SK-N-SH (cell line): ENCODE data around the gene SACM1L. TPM values are rescaled to one million over a fixed set of nuclear protein-coding genes. Genes with fewer than 3 reads are reported as not detected.

Experiments used
- CTCF ChIA-PET: fragments of 300-600, 350-600 bp; formaldehyde crosslinking; extraction: SDS; loops from one replicate; lab custom pipeline; 2021; lab: Yijun Ruan, JAX
- POLR2A ChIA-PET: fragments of 350-600 bp; sonication (Branson Sonifier 250); formaldehyde crosslinking; extraction: SDS; loops from one replicate; lab custom pipeline; 2020; ENCODE audit warnings: antibody characterized with exemption, inconsistent platforms; lab: Yijun Ruan, JAX
- DNase-seq: peaks from one replicate; pipeline ENCODE4 v3.0.0; 2012
- H2AFZ ChIP-seq: fragments of 200-600 bp; sonication (generic); 2 replicates; pipeline ENCODE4 v1.8.1; 2016; ENCODE audit warnings: antibody characterized with exemption, mild to moderate bottlenecking, low read depth
- H3F3A ChIP-seq: fragments of 200-600 bp; sonication (generic); replicated peaks from 2 replicates; pipeline ENCODE3; 2016; ENCODE audit warnings: antibody characterized with exemption, mild to moderate bottlenecking; ENCODE audit not compliant: insufficient read depth
- H3K27ac ChIP-seq, 2 experiments: fragments of 200-500 bp in 1 of 2; fragments of 200-600 bp in 1 of 2; sonication (Bioruptor generic) in 1 of 2; sonication (generic), shearing (Covaris generic) in 1 of 2; 2 replicates each; pipeline versions ENCODE4 v1.5.1 to v1.6.1; 2014 to 2016; ENCODE audit warnings: low read depth in 2 of 2, inconsistent platforms in 1 of 2, low read length in 1 of 2, mild to moderate bottlenecking in 1 of 2, mixed read lengths in 1 of 2
- H3K27me3 ChIP-seq: fragments of 200-600 bp; sonication (generic), shearing (Covaris generic); 2 replicates; pipeline ENCODE4 v1.6.1; 2016; ENCODE audit warnings: mixed run types; ENCODE audit not compliant: insufficient read depth
- H3K36me3 ChIP-seq, 2 experiments: fragments of 200-500 bp in 1 of 2; fragments of 200-600 bp in 1 of 2; sonication (Bioruptor generic) in 1 of 2; sonication (generic) in 1 of 2; replicated peaks in 1 of 2; 2 replicates each; pipeline versions ENCODE3 to v1.5.1; 2014 to 2016; ENCODE audit warnings: low read length in 1 of 2, mild to moderate bottlenecking in 1 of 2; ENCODE audit not compliant: insufficient read depth in 2 of 2, control insufficient read depth in 1 of 2
- H3K4me1 ChIP-seq, 2 experiments: fragments of 200-500 bp in 1 of 2; fragments of 200-600 bp in 1 of 2; sonication (Bioruptor generic) in 1 of 2; sonication (generic), shearing (Covaris generic) in 1 of 2; 2 replicates each; pipeline versions ENCODE4 v1.5.1 to v1.6.1; 2014 to 2016; ENCODE audit warnings: low read depth in 1 of 2, low read length in 1 of 2, mixed run types in 1 of 2; ENCODE audit not compliant: insufficient read depth in 2 of 2, control insufficient read depth in 1 of 2
- H3K4me2 ChIP-seq: fragments of 200-600 bp; sonication (generic), shearing (Covaris generic); 2 replicates; pipeline ENCODE4 v1.6.1; 2017; ENCODE audit warnings: mixed run types
- H3K4me3 ChIP-seq, 2 experiments: fragments of 200-500 bp in 1 of 2; fragments of 200-600 bp in 1 of 2; sonication (Bioruptor generic) in 1 of 2; sonication (generic), shearing (Covaris generic) in 1 of 2; 2 replicates each; pipeline versions ENCODE4 v1.5.1 to v1.8.1; 2014 to 2016; ENCODE audit warnings: low read depth in 2 of 2, inconsistent platforms in 1 of 2, low read length in 1 of 2, mild to moderate bottlenecking in 1 of 2, mixed read lengths in 1 of 2, moderate library complexity in 1 of 2
- H3K79me2 ChIP-seq: fragments of 200-600 bp; sonication (generic); 2 replicates; pipeline ENCODE4 v1.8.1; 2017; ENCODE audit warnings: mild to moderate bottlenecking; ENCODE audit not compliant: insufficient read depth
- H3K9ac ChIP-seq: fragments of 200-600 bp; sonication (generic); 2 replicates; pipeline ENCODE4 v1.6.1; 2017; ENCODE audit warnings: mixed run types
- H3K9me2 ChIP-seq: fragments of 200-600 bp; sonication (generic); 2 replicates; pipeline ENCODE4 v1.6.1; 2017; ENCODE audit warnings: mixed run types
- H3K9me3 ChIP-seq: fragments of 200-600 bp; sonication (generic); 2 replicates; pipeline ENCODE4 v1.6.1; 2017; ENCODE audit warnings: mixed run types, mild to moderate bottlenecking, moderate library complexity
- H4K20me1 ChIP-seq: fragments of 200-600 bp; sonication (generic); 2 replicates; pipeline ENCODE4 v1.6.1; 2017; ENCODE audit warnings: mild to moderate bottlenecking, mixed run types; ENCODE audit not compliant: insufficient read depth
- CHD2 ChIP-seq: fragments of 150-350 bp; IDR thresholded peaks from 2 replicates; pipeline ENCODE4 v1.6.1; 2018; ENCODE audit warnings: low read length; ENCODE audit not compliant: partially characterized antibody
- ELF1 ChIP-seq: IDR thresholded peaks from 2 replicates; pipeline ENCODE4 v1.4.0; 2012
- EP300 ChIP-seq, 2 experiments: IDR thresholded peaks; 2 replicates each; pipeline versions ENCODE4 v1.4.0 to v1.6.1; 2012; ENCODE audit warnings: borderline replicate concordance in 1 of 2, low read depth in 1 of 2, low read length in 1 of 2
- EZH2phosphoT487 ChIP-seq: fragments of 200-600 bp; sonication (generic); IDR thresholded peaks from 2 replicates; pipeline ENCODE4 v1.6.1; 2017; ENCODE audit warnings: low read depth, mixed run types, mild to moderate bottlenecking, antibody characterized with exemption, moderate library complexity, borderline replicate concordance
- FOSL2 ChIP-seq: IDR thresholded peaks from 2 replicates; pipeline ENCODE4 v1.4.0; 2012; ENCODE audit warnings: low read depth, mild to moderate bottlenecking, moderate library complexity, borderline replicate concordance
- FOXM1 ChIP-seq: IDR thresholded peaks from 2 replicates; pipeline ENCODE4 v1.4.0; 2012; ENCODE audit warnings: low read depth, mild to moderate bottlenecking
- GABPA ChIP-seq: IDR thresholded peaks from 2 replicates; pipeline ENCODE4 v1.4.0; 2012; ENCODE audit warnings: low read depth, mild to moderate bottlenecking
- GATA2 ChIP-seq: sonication (generic); formaldehyde crosslinking; IDR thresholded peaks from 2 replicates; pipeline ENCODE4 v1.5.0; 2020; ENCODE audit warnings: mild to moderate bottlenecking, missing genetic modification reagents
- JUND ChIP-seq: IDR thresholded peaks from 2 replicates; pipeline ENCODE4 v1.4.0; 2012
- NFIC ChIP-seq: IDR thresholded peaks from 2 replicates; pipeline ENCODE4 v1.4.0; 2012; ENCODE audit warnings: borderline replicate concordance
- NRF1 ChIP-seq: IDR thresholded peaks from 2 replicates; pipeline ENCODE4 v1.6.1; 2012; ENCODE audit warnings: low read depth, mild to moderate bottlenecking, low read length
- POLR2AphosphoS5 ChIP-seq: IDR thresholded peaks from 2 replicates; pipeline ENCODE4 v1.6.1; 2012; ENCODE audit warnings: low read depth, low read length
- RCOR1 ChIP-seq: fragments of 150-350 bp; IDR thresholded peaks from 2 replicates; pipeline ENCODE4 v1.6.1; 2017; ENCODE audit warnings: antibody characterized with exemption, low read length
- RFX5 ChIP-seq: IDR thresholded peaks from 2 replicates; pipeline ENCODE4 v1.6.1; 2012; ENCODE audit warnings: mild to moderate bottlenecking, improper control_type of control experiment, low read length
- RXRA ChIP-seq: IDR thresholded peaks from 2 replicates; pipeline ENCODE4 v1.4.0; 2012; ENCODE audit warnings: low read depth, mild to moderate bottlenecking, borderline replicate concordance
- SMC3 ChIP-seq: IDR thresholded peaks from 2 replicates; pipeline ENCODE4 v1.6.1; 2012; ENCODE audit warnings: low read depth, low read length, improper control_type of control experiment
- TCF12 ChIP-seq: IDR thresholded peaks from 2 replicates; pipeline ENCODE4 v1.4.0; 2012
- TEAD4 ChIP-seq: IDR thresholded peaks from 2 replicates; pipeline ENCODE4 v1.4.0; 2012; ENCODE audit warnings: mild to moderate bottlenecking, borderline replicate concordance; ENCODE audit not compliant: insufficient read depth
- WGBS: methylation state at CpG from one replicate; pipeline ENCODE4 v1.1.6; 2017; ENCODE audit warnings: low lambda C conversion rate; 5-methylcytosine and 5-hydroxymethylcytosine counted together
- polyA plus RNA-seq, 3 experiments: library from polyadenylated mRNA; depleted of rRNA; stranded (reverse); fragments of >200 nt; gene quantifications; 2 replicates each; pipeline ENCODE4 v1.2.3, GENCODE V29; 2012
- TF ChIP-seq, protein P1 (sequence below): IDR thresholded peaks from 2 replicates; pipeline ENCODE4; 2012
- TF ChIP-seq, protein P2 (sequence below): fragments of 150-350 bp; IDR thresholded peaks from 2 replicates; pipeline ENCODE4 v1.6.1; 2017; ENCODE audit warnings: antibody characterized with exemption, low read length, low read depth, borderline replicate concordance
- TF ChIP-seq, protein P3 (sequence below): IDR thresholded peaks from 2 replicates; pipeline ENCODE4 v1.4.0; 2012; ENCODE audit warnings: low read depth, borderline replicate concordance
- TF ChIP-seq, protein P4 (sequence below): IDR thresholded peaks from 2 replicates; pipeline ENCODE4 v1.4.0; 2012; ENCODE audit warnings: low read depth, borderline replicate concordance
- TF ChIP-seq, protein P5 (sequence below): IDR thresholded peaks from 2 replicates; pipeline ENCODE4 v1.4.0; 2012; ENCODE audit warnings: low read depth

SACM1L gene
- polyA plus RNA-seq, 1 of the 3 experiments (the other 2 are of a cell fraction) = 11.2 TPM

DNA sequence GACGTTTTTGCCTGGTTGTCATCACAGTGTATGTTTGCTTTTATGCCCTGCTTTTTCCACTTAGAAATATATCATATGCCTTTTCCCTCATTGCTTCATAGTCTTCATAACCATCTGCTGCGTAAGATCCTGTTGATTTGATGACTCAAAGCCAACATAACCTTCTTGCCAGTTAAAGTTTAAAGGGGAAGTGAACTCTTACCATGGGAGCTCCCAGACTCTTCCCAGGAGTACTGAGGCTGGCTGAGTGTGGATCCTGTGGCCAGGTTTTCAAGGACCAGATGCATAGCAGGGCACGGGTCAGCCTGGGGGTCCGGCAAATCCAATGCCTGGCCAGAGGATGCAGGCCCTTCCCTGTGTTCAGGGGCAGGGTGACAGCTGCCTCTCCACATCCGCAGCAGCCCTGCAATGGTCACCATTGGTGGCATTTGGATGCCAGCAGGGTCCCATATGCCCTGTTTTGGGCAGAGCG lies 42.0 kb upstream of the SACM1L start:
- CTCF ChIA-PET = interaction anchor here (1.3 kb wide), 1 partner anchor 13 kb away, joined by 5 read pairs; no protein-coding TSS in a partner anchor
- H3K79me2 ChIP-seq = peaks cover 77% of the 10 kb centered on the region
- peaks cover 44% of the 10 kb centered on the region for H3F3A ChIP-seq
- H3K27me3 ChIP-seq = no peaks in the 10 kb centered on the region
- POLR2A ChIA-PET = no interaction called here
- H3K9me3 ChIP-seq = no peaks in the 10 kb centered on the region
- H3K4me3 ChIP-seq = peak overlapping the region in 1 of 2 experiments; percentile 22; a peak in 1 of 4 replicates
- TF ChIP-seq EP300 (IDR thresholded peaks at IDR 0.05; ENCODE audit: borderline replicate concordance in 1 of 2, low read depth in 1 of 2, low read length in 1 of 2) (peak in 1 of 2 experiments; percentile 79; a peak in 2 of 4 replicates), EZH2phosphoT487 (no peak), POLR2AphosphoS5 (peak; percentile 69; the same call in 1 of the 2 replicates), SMC3 (no peak), CHD2 (no peak), ELF1 (0 out of 2 replicates have a peak, but pooled peaks have one; percentile 13), RCOR1 (no peak), TCF12 (peak; percentile 90), NRF1 (no peak), GATA2 (CRISPR knock-in tag) (no peak), GABPA (peak; percentile 50; the same call in 1 of the 2 replicates), RFX5 (no peak), TEAD4 (peak; percentile 62; the same call in 1 of the 2 replicates), FOXM1 (0 out of 2 replicates have a peak, but pooled peaks have one; percentile 36), RXRA (peak; percentile 52; the same call in 1 of the 2 replicates), JUND (peak; percentile 88), FOSL2 (peak; percentile 95), NFIC (peak; percentile 79)
- TF ChIP-seq, protein P1, sequence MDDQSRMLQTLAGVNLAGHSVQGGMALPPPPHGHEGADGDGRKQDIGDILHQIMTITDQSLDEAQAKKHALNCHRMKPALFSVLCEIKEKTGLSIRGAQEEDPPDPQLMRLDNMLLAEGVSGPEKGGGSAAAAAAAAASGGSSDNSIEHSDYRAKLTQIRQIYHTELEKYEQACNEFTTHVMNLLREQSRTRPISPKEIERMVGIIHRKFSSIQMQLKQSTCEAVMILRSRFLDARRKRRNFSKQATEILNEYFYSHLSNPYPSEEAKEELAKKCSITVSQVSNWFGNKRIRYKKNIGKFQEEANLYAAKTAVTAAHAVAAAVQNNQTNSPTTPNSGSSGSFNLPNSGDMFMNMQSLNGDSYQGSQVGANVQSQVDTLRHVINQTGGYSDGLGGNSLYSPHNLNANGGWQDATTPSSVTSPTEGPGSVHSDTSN = peak; percentile 77
- TF ChIP-seq, protein P2, sequence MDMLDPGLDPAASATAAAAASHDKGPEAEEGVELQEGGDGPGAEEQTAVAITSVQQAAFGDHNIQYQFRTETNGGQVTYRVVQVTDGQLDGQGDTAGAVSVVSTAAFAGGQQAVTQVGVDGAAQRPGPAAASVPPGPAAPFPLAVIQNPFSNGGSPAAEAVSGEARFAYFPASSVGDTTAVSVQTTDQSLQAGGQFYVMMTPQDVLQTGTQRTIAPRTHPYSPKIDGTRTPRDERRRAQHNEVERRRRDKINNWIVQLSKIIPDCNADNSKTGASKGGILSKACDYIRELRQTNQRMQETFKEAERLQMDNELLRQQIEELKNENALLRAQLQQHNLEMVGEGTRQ = no peak
- TF ChIP-seq, protein P3, sequence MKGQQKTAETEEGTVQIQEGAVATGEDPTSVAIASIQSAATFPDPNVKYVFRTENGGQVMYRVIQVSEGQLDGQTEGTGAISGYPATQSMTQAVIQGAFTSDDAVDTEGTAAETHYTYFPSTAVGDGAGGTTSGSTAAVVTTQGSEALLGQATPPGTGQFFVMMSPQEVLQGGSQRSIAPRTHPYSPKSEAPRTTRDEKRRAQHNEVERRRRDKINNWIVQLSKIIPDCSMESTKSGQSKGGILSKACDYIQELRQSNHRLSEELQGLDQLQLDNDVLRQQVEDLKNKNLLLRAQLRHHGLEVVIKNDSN = no peak
- TF ChIP-seq, protein P4, sequence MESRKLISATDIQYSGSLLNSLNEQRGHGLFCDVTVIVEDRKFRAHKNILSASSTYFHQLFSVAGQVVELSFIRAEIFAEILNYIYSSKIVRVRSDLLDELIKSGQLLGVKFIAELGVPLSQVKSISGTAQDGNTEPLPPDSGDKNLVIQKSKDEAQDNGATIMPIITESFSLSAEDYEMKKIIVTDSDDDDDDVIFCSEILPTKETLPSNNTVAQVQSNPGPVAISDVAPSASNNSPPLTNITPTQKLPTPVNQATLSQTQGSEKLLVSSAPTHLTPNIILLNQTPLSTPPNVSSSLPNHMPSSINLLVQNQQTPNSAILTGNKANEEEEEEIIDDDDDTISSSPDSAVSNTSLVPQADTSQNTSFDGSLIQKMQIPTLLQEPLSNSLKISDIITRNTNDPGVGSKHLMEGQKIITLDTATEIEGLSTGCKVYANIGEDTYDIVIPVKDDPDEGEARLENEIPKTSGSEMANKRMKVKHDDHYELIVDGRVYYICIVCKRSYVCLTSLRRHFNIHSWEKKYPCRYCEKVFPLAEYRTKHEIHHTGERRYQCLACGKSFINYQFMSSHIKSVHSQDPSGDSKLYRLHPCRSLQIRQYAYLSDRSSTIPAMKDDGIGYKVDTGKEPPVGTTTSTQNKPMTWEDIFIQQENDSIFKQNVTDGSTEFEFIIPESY = no peak; the same call in 1 of the 2 replicates
- TF ChIP-seq, protein P5, sequence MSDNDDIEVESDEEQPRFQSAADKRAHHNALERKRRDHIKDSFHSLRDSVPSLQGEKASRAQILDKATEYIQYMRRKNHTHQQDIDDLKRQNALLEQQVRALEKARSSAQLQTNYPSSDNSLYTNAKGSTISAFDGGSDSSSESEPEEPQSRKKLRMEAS = peak; percentile 87
- peaks cover 2 to 8% of the 10 kb centered on the region in 2 experiments for H3K36me3 ChIP-seq
- 10% methylated on average over 4 of the region's 6 CpGs for WGBS
- H3K27ac ChIP-seq = peak overlapping the region in 1 of 2 experiments; percentile 100; a peak in 2 of 4 replicates
- H4K20me1 ChIP-seq = no peaks in the 10 kb centered on the region
- peak overlapping the region; percentile 90 for H3K9ac ChIP-seq
- peak overlapping the region; percentile 52; the same call in 1 of the 2 replicates for H3K4me2 ChIP-seq
- no peak for DNase-seq
- peaks cover 7 to 37% of the 10 kb centered on the region in 2 experiments; a peak in 3 of 4 replicates for H3K4me1 ChIP-seq
- H3K9me2 ChIP-seq = no peaks in the 10 kb centered on the region
- H2AFZ ChIP-seq = no peak overlapping the region
